Esophagus muscularis mucosa (tissue), 4 donors: ENCODE data around the gene PFN1. TPM values are rescaled to one million over a fixed set of nuclear protein-coding genes. Genes with fewer than 3 reads are reported as not detected.
A peak's percentile ranks its signal among the peaks of the same experiment; 100 is the strongest.

Source experiments
- DNase-seq: peaks from one replicate; pipeline ENCODE4 v3.0.0-alpha.2; 2017; ENCODE audit errors: extremely low spot score
- H3K27ac ChIP-seq, 4 donors: fragments of 200-600 bp; sonication (generic); replicated peaks in 1 of 4; 1 replicate in 3 of 4; 2 replicates in 1 of 4; pipeline ENCODE4 v1.5.1; 2016 to 2019; ENCODE audit warnings: mild to moderate bottlenecking in 1 of 4
- H3K27me3 ChIP-seq, 4 donors: fragments of 200-600 bp; sonication (generic); one replicate each; pipeline versions ENCODE4 v1.5.1 to v1.6.0; 2016 to 2019
- H3K36me3 ChIP-seq, 4 donors: fragments of 200-600 bp; sonication (generic); one replicate each; pipeline ENCODE4 v1.5.1; 2016 to 2019
- H3K4me1 ChIP-seq, 4 donors: fragments of 200-600 bp; sonication (generic); one replicate each; pipeline ENCODE4 v1.5.1; 2016 to 2019
- H3K4me3 ChIP-seq, 4 donors: fragments of 200-600 bp; sonication (generic); 1 replicate in 2 of 4; 2 replicates in 2 of 4; pipeline ENCODE4 v1.5.1; 2016 to 2019; ENCODE audit warnings: mild to moderate bottlenecking in 4 of 4, moderate library complexity in 1 of 4
- H3K9me3 ChIP-seq, 4 donors: fragments of 200-600 bp; sonication (generic); 1 replicate in 3 of 4; 2 replicates in 1 of 4; pipeline ENCODE4 v1.5.1; 2016 to 2019
- EP300 ChIP-seq: sonication (generic); formaldehyde crosslinking; IDR thresholded peaks from one replicate; pipeline ENCODE4 v1.6.1; 2017; ENCODE audit warnings: antibody characterized with exemption
- POLR2A ChIP-seq: fragments of 450-650 bp; IDR thresholded peaks from one replicate; pipeline ENCODE4 v1.6.1; 2017; ENCODE audit warnings: antibody characterized with exemption, moderate library complexity, mild to moderate bottlenecking, low read depth
- POLR2AphosphoS5 ChIP-seq, 2 donors: sonication (generic); formaldehyde crosslinking; IDR thresholded peaks; one replicate each; pipeline ENCODE4 v1.6.1; 2017; ENCODE audit warnings: antibody characterized with exemption in 2 of 2
- WGBS: methylation state at CpG from one replicate; pipeline ENCODE4 v1.1.5; 2018; 5-methylcytosine and 5-hydroxymethylcytosine counted together
- intact Hi-C: fragments of 100-400 bp; cut with DNase I; formaldehyde crosslinking; loops from one replicate; pipeline ENCODE4 v1.15.1; 2023
- total RNA-seq, 4 donors: library from RNA; depleted of rRNA; stranded (reverse); fragments of >200 nt; gene quantifications; one replicate each; pipeline versions ENCODE4 v1.1.0 to v1.2.1, GENCODE V29; 2016
- TF ChIP-seq, protein P1 (sequence below), 3 experiments: fragments of 200-600 bp in 2 of 3; fragments of 450-650 bp in 1 of 3; sonication (generic) in 2 of 3; IDR thresholded peaks; one replicate each; pipeline ENCODE4 v1.5.1; 2017 to 2019; ENCODE audit warnings: antibody characterized with exemption in 3 of 3, mild to moderate bottlenecking in 2 of 3, moderate library complexity in 1 of 3

The PFN1 gene
- total RNA-seq, 4 donors from 2014 or later: 1,019 to 1,635 (median 1,341) TPM

DNA sequence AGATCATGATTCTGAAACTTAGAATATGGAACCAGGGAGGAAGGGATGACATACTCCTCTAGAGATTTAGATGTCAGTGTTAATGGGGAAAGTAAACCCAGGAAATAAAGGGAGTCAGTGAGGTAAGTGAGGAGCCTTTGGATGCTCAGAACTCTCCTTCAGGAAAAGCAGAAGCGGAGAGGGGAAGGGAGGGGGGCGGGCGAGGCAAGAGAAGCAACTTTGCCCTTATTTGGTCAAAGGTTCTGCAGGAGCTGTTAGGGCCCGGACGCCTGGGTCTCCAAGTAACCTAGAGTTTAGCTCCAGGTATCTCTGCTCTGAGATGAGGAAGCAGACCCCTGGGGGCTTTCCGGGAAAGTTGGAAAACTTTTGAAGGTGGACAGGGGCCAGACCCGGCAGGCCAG is 1.3 kb downstream of the PFN1 start:
- Histone ChIP-seq H3K4me1 (peaks cover 45 to 85% (median 78%) of the 10 kb centered on the region in 4 donors), H3K36me3 (peaks cover 17 to 55% (median 47%) of the 10 kb centered on the region in 4 donors), H3K4me3 (peak overlapping the region; percentile 87 to 100 (median 100)), H3K9me3 (peaks cover 0 to 2% (median 0%) of the 10 kb centered on the region in 4 donors), H3K27me3 (no peaks in the 10 kb centered on the region), H3K27ac (peak overlapping the region; percentile 94 to 100 (median 98))
- no peak for DNase-seq
- WGBS: 1% methylated on average over 7 of the region's 7 CpGs
- TF ChIP-seq, protein P1, sequence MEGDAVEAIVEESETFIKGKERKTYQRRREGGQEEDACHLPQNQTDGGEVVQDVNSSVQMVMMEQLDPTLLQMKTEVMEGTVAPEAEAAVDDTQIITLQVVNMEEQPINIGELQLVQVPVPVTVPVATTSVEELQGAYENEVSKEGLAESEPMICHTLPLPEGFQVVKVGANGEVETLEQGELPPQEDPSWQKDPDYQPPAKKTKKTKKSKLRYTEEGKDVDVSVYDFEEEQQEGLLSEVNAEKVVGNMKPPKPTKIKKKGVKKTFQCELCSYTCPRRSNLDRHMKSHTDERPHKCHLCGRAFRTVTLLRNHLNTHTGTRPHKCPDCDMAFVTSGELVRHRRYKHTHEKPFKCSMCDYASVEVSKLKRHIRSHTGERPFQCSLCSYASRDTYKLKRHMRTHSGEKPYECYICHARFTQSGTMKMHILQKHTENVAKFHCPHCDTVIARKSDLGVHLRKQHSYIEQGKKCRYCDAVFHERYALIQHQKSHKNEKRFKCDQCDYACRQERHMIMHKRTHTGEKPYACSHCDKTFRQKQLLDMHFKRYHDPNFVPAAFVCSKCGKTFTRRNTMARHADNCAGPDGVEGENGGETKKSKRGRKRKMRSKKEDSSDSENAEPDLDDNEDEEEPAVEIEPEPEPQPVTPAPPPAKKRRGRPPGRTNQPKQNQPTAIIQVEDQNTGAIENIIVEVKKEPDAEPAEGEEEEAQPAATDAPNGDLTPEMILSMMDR (IDR thresholded peaks at IDR 0.05): no peak
- TF ChIP-seq POLR2A: no peak
- TF ChIP-seq POLR2AphosphoS5 (IDR thresholded peaks at IDR 0.05): no peak
- TF ChIP-seq EP300: no peak
- intact Hi-C loops: no loop called here

DNA sequence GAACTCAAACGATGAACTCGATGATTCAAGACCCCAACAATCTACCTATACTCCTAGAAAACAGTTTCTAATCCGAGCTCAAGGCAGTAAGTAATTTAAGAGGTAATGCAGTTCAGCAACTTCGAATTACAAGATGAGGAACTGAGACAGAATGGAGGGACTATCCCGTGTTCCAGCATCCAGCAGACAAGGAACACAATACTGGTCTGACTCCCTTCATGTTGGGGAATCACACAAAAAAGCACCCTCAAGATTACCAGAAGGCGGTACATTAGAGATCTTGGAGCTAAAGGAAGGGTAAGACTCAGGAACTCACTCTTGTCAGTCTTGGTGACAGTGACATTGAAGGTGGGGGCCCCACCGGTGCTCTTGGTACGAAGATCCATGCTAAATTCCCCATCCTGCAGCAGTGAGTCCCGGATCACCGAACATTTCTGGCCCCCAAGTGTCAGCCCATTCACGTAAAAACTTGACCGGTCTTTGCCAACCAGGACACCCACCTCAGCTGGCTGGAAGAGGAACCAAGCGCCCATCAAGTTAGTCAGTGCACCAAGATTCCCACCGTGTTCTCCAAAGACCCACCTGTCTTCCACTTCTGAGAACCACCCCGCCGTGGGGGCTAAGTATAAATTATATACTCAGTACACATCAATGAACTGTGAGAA is 1.9 kb downstream of the PFN1 start:
- Histone ChIP-seq H3K36me3 (peaks cover 17 to 57% (median 50%) of the 10 kb centered on the region in 4 donors), H3K9me3 (peaks cover 0 to 2% (median 0%) of the 10 kb centered on the region in 4 donors), H3K27me3 (no peaks in the 10 kb centered on the region), H3K4me1 (peaks cover 49 to 85% (median 78%) of the 10 kb centered on the region in 4 donors), H3K4me3 (peak overlapping the region; percentile 87 to 100 (median 100)), H3K27ac (peak overlapping the region; percentile 94 to 100 (median 98))
- intact Hi-C loops: no loop called here
- 24% methylated on average over 12 of the region's 16 CpGs for WGBS
- TF ChIP-seq, protein P1 (IDR thresholded peaks at IDR 0.05): no peak
- DNase-seq: no peak

DNA sequence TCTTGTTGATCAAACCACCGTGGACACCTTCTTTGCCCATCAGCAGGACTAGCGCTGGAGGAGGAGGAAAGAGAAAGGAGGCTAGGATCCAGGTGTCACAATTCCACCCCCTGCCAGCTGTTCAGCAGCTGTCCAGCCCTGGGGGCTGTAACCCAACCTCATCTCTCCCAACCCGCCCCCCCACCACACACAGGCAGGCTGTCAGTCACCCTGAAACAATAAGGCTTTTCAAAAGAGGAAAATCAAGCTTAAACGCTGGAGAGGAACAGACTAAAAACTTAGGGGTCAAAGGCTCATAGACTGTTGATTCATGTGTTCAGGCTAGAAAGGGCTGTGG is 2.4 kb downstream of the PFN1 start:
- intact Hi-C loops: no loop called here
- H3K27me3 ChIP-seq: no peaks in the 10 kb centered on the region
- peaks cover 0 to 2% (median 0%) of the 10 kb centered on the region in 4 donors for H3K9me3 ChIP-seq
- no peak for DNase-seq
- TF ChIP-seq, protein P1 (IDR thresholded peaks at IDR 0.05): no peak
- TF ChIP-seq POLR2AphosphoS5 (IDR thresholded peaks at IDR 0.05) (no peak), POLR2A (no peak), EP300 (no peak)
- H3K4me1 ChIP-seq: peaks cover 49 to 85% (median 78%) of the 10 kb centered on the region in 4 donors
- H3K36me3 ChIP-seq: peaks cover 17 to 57% (median 50%) of the 10 kb centered on the region in 4 donors
- peak overlapping the region; percentile 87 to 100 (median 100) for H3K4me3 ChIP-seq
- peak overlapping the region; percentile 94 to 100 (median 98) for H3K27ac ChIP-seq
- WGBS: 29% methylated on average over 3 of the region's 4 CpGs

DNA sequence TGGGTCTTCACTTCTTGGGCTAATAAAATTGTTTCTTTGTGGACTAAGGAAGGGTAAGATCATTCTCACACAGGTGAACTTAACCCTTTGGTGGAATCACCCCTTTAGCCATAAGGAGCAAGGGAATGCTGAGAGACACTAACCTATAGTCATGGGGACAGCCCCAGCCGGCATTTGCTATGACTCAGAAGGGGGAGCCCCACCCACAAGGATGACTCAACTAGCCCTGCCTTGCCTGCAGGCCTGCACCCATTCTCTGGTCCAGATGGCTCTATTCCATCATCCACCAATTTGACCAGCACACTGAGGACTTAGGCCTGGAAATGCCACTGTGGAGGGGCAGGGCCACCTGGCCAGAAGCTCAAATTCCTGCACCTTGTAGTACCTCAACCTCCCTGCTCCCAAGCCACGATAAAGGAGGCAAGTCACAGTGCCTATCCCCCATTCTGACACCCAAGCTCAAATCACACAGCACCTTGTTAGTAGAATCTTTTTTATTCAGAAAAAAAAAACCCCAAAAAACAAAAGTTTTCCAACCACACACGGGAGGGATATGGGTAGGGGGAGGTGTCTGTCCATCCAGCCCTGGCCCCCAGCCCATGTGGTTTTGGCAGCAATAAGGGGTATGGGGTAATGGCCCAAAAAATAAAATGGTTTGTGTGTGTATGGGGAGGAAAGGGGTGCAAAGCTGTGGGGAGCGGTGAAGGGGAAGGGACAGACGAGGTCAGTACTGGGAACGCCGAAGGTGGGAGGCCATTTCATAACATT is 3.0 kb downstream of the PFN1 start:
- TF ChIP-seq EP300 (no peak), POLR2A (no peak), POLR2AphosphoS5 (IDR thresholded peaks at IDR 0.05) (peak; percentile 76 to 85)
- TF ChIP-seq, protein P1 (IDR thresholded peaks at IDR 0.05): no peak
- peak overlapping the region; percentile 94 to 100 (median 98) for H3K27ac ChIP-seq
- peaks cover 17 to 57% (median 50%) of the 10 kb centered on the region in 4 donors for H3K36me3 ChIP-seq
- peaks cover 46 to 84% (median 75%) of the 10 kb centered on the region in 4 donors for H3K4me1 ChIP-seq
- peak overlapping the region; percentile 87 to 100 (median 100) for H3K4me3 ChIP-seq
- peak; percentile 94 for DNase-seq
- H3K27me3 ChIP-seq: no peaks in the 10 kb centered on the region
- H3K9me3 ChIP-seq: peaks cover 0 to 2% (median 0%) of the 10 kb centered on the region in 4 donors
- intact Hi-C loops: no loop called here
- 34% methylated on average over 7 of the region's 7 CpGs for WGBS
